Neural cell (in vitro differentiated cells): ENCODE results near the gene OTOP2. TPM values are rescaled to one million over a fixed set of nuclear protein-coding genes. Genes with fewer than 3 reads are reported as not detected.

ENCODE experiments used
- H2AFZ ChIP-seq: fragments of 200-600, 300-800 bp; sonication (generic), shearing (Covaris generic); 2 replicates; pipeline ENCODE4 v1.6.0; 2014; ENCODE audit warnings: low read depth, mild to moderate bottlenecking, antibody characterized with exemption, low read length, moderate library complexity
- H3F3A ChIP-seq: fragments of 200-600 bp; shearing (Covaris generic); 2 replicates; pipeline ENCODE4 v1.6.1; 2016; ENCODE audit warnings: mild to moderate bottlenecking, moderate library complexity, mixed read lengths, antibody characterized with exemption, low read length; ENCODE audit not compliant: insufficient read depth, poor library complexity, severe bottlenecking
- H3K27ac ChIP-seq: fragments of 200-600, 300-800 bp; sonication (generic), shearing (Covaris generic); 2 replicates; pipeline ENCODE4 v1.5.1; 2014; ENCODE audit warnings: mild to moderate bottlenecking, low read length, moderate library complexity
- H3K27me3 ChIP-seq: fragments of 300-800, 200-600 bp; sonication (generic), shearing (Covaris generic); 2 replicates; pipeline ENCODE4 v1.6.0; 2014; ENCODE audit warnings: mild to moderate bottlenecking, low read depth, low read length, moderate library complexity; ENCODE audit not compliant: insufficient read depth
- H3K36me3 ChIP-seq: fragments of 300-800, 200-600 bp; sonication (generic), shearing (Covaris generic); 2 replicates; pipeline ENCODE4 v1.5.1; 2014; ENCODE audit warnings: mild to moderate bottlenecking, antibody characterized with exemption, low read length, moderate library complexity; ENCODE audit not compliant: insufficient read depth
- H3K4me2 ChIP-seq: fragments of 300-800, 200-600 bp; sonication (generic), shearing (Covaris generic); 2 replicates; pipeline ENCODE4 v1.6.0; 2014; ENCODE audit warnings: mild to moderate bottlenecking, low read length
- H3K4me3 ChIP-seq: fragments of 300-800, 200-600 bp; sonication (generic), shearing (Covaris generic); 2 replicates; pipeline ENCODE4 v1.5.1; 2014; ENCODE audit warnings: mild to moderate bottlenecking, low read length, moderate library complexity
- H3K79me2 ChIP-seq: fragments of 200-600 bp; shearing (Covaris generic); replicated peaks from 2 replicates; pipeline ENCODE4 v1.6.0; 2014; ENCODE audit warnings: mild to moderate bottlenecking, low read length, moderate library complexity; ENCODE audit not compliant: insufficient read depth
- H3K9ac ChIP-seq: fragments of 300-800, 200-600 bp; sonication (generic), shearing (Covaris generic); 2 replicates; pipeline ENCODE4 v1.6.1; 2016; ENCODE audit warnings: mild to moderate bottlenecking, low read length, mixed read lengths
- H3K9me2 ChIP-seq: fragments of 200-600 bp; shearing (Covaris generic); 2 replicates; pipeline ENCODE4 v1.6.1; 2016; ENCODE audit warnings: mild to moderate bottlenecking, low read length, mixed read lengths; ENCODE audit not compliant: insufficient read depth
- H3K9me3 ChIP-seq: fragments of 200-600, 300-800 bp; sonication (generic), shearing (Covaris generic); 2 replicates; pipeline ENCODE4 v1.6.1; 2016; ENCODE audit warnings: mild to moderate bottlenecking, mixed run types, low read length, moderate library complexity, mixed read lengths
- H4K20me1 ChIP-seq: fragments of 200-600 bp; shearing (Covaris generic); 2 replicates; pipeline ENCODE4 v1.6.1; 2016; ENCODE audit warnings: mild to moderate bottlenecking, mixed run types; ENCODE audit not compliant: insufficient read depth
- EP300 ChIP-seq: fragments of 450-650 bp; conservative IDR thresholded peaks from 2 replicates; pipeline ENCODE4 v1.6.1; 2014; ENCODE audit warnings: antibody characterized with exemption, mild to moderate bottlenecking, moderate library complexity; ENCODE audit not compliant: poor library complexity, severe bottlenecking
- EZH2 ChIP-seq: fragments of 200-600, 300-800 bp; shearing (Covaris generic), sonication (generic); IDR thresholded peaks from 2 replicates; pipeline ENCODE4 v1.6.1; 2014; ENCODE audit warnings: antibody characterized with exemption, low read length, borderline replicate concordance, mild to moderate bottlenecking; ENCODE audit not compliant: insufficient read depth, poor library complexity, severe bottlenecking
- MXI1 ChIP-seq: fragments of 450-650 bp; conservative IDR thresholded peaks from 2 replicates; pipeline ENCODE4 v1.6.1; 2014; ENCODE audit warnings: antibody characterized with exemption, mild to moderate bottlenecking; ENCODE audit not compliant: poor library complexity, severe bottlenecking
- POLR2AphosphoS5 ChIP-seq: IDR thresholded peaks from 2 replicates; pipeline ENCODE4 v1.6.1; 2012
- RAD21 ChIP-seq: fragments of 450-650 bp; conservative IDR thresholded peaks from 2 replicates; pipeline ENCODE4 v1.6.1; 2014; ENCODE audit warnings: antibody characterized with exemption, mild to moderate bottlenecking, moderate library complexity
- SMC3 ChIP-seq: fragments of 450-650 bp; conservative IDR thresholded peaks from 2 replicates; pipeline ENCODE4 v1.6.1; 2014; ENCODE audit warnings: antibody characterized with exemption, mild to moderate bottlenecking, moderate library complexity; ENCODE audit not compliant: poor library complexity
- TAF1 ChIP-seq: IDR thresholded peaks from 2 replicates; pipeline ENCODE4 v1.6.1; 2012; ENCODE audit warnings: low read depth
- polyA plus RNA-seq: library from polyadenylated mRNA; depleted of rRNA; stranded (reverse); fragments of >200 nt; gene quantifications from 2 replicates; pipeline ENCODE4 v1.2.3, GENCODE V29; 2014
- TF ChIP-seq, protein P1 (sequence below): fragments of 450-650 bp; IDR thresholded peaks from 2 replicates; pipeline ENCODE4 v1.5.1; 2014; ENCODE audit warnings: antibody characterized with exemption, mild to moderate bottlenecking, moderate library complexity; ENCODE audit not compliant: poor library complexity, severe bottlenecking
- TF ChIP-seq, protein P2 (sequence below): IDR thresholded peaks from 2 replicates; pipeline ENCODE4 v1.6.1; 2012; ENCODE audit warnings: borderline replicate concordance

Gene OTOP2
- polyA plus RNA-seq, 1 donor from 2014 or later: not detected

DNA sequence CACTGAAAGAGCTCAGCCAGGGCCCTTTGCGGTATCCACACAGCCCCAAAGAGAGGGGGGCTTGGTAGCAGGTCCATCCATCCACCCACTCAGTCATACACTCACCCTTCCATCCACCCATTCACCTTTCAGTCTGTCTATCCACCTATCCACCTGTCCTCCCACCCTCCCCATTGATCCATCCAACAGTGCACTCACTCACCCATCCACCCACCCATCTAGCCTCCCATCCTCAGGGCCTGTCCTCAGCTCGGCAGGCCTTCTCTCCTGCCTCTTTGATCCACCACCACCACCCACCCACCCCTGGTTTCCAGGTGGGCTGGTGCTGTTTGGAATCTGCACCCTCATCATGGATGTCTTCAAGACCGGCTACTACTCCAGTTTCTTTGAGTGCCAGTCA lies 1.2 kb downstream of the OTOP2 start:
- Histone ChIP-seq H3K79me2 (no peaks in the 10 kb centered on the region), H4K20me1 (no peaks in the 10 kb centered on the region), H3K4me2 (no peak overlapping the region), H2AFZ (no peak overlapping the region), H3K9me3 (no peaks in the 10 kb centered on the region), H3K9ac (no peak overlapping the region), H3K9me2 (no peaks in the 10 kb centered on the region), H3K27me3 (peaks cover 64% of the 10 kb centered on the region), H3K36me3 (no peaks in the 10 kb centered on the region), H3K4me3 (no peak overlapping the region), H3F3A (no peaks in the 10 kb centered on the region), H3K27ac (no peak overlapping the region)
- no peak for TF ChIP-seq EP300
- TF ChIP-seq, protein P1, sequence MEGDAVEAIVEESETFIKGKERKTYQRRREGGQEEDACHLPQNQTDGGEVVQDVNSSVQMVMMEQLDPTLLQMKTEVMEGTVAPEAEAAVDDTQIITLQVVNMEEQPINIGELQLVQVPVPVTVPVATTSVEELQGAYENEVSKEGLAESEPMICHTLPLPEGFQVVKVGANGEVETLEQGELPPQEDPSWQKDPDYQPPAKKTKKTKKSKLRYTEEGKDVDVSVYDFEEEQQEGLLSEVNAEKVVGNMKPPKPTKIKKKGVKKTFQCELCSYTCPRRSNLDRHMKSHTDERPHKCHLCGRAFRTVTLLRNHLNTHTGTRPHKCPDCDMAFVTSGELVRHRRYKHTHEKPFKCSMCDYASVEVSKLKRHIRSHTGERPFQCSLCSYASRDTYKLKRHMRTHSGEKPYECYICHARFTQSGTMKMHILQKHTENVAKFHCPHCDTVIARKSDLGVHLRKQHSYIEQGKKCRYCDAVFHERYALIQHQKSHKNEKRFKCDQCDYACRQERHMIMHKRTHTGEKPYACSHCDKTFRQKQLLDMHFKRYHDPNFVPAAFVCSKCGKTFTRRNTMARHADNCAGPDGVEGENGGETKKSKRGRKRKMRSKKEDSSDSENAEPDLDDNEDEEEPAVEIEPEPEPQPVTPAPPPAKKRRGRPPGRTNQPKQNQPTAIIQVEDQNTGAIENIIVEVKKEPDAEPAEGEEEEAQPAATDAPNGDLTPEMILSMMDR: no peak
- TF ChIP-seq SMC3: no peak
- TF ChIP-seq POLR2AphosphoS5: no peak
- no peak for TF ChIP-seq MXI1
- no peak for TF ChIP-seq EZH2
- TF ChIP-seq RAD21: no peak
- TF ChIP-seq TAF1: no peak
- TF ChIP-seq, protein P2, sequence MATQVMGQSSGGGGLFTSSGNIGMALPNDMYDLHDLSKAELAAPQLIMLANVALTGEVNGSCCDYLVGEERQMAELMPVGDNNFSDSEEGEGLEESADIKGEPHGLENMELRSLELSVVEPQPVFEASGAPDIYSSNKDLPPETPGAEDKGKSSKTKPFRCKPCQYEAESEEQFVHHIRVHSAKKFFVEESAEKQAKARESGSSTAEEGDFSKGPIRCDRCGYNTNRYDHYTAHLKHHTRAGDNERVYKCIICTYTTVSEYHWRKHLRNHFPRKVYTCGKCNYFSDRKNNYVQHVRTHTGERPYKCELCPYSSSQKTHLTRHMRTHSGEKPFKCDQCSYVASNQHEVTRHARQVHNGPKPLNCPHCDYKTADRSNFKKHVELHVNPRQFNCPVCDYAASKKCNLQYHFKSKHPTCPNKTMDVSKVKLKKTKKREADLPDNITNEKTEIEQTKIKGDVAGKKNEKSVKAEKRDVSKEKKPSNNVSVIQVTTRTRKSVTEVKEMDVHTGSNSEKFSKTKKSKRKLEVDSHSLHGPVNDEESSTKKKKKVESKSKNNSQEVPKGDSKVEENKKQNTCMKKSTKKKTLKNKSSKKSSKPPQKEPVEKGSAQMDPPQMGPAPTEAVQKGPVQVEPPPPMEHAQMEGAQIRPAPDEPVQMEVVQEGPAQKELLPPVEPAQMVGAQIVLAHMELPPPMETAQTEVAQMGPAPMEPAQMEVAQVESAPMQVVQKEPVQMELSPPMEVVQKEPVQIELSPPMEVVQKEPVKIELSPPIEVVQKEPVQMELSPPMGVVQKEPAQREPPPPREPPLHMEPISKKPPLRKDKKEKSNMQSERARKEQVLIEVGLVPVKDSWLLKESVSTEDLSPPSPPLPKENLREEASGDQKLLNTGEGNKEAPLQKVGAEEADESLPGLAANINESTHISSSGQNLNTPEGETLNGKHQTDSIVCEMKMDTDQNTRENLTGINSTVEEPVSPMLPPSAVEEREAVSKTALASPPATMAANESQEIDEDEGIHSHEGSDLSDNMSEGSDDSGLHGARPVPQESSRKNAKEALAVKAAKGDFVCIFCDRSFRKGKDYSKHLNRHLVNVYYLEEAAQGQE: no peak

DNA sequence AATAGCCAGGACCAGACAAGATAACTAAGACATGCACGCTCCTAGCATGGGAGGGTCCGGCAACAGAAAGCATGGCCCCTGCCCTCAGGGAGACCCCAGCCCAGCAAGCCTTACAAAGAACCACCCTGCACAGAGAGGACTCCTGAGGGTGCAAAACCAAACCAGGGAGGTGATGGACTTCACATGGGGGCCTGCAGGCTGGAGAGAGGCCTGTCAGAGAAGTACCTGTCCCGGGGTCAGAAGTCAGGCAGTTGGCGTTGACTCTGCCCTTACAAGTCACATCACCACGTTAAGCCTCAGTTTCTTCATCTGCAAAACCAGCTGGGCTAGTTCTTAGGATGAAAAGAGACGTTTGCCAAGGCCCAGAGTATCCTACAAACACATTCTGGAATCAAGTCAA lies 4.7 kb downstream of the OTOP2 start:
- H2AFZ ChIP-seq: no peak overlapping the region
- no peak overlapping the region for H3K4me2 ChIP-seq
- TF ChIP-seq MXI1: no peak
- TF ChIP-seq EP300: no peak
- no peak for TF ChIP-seq SMC3
- TF ChIP-seq POLR2AphosphoS5: no peak
- TF ChIP-seq, protein P2: no peak
- TF ChIP-seq, protein P1: no peak
- TF ChIP-seq RAD21: no peak
- no peak for TF ChIP-seq TAF1
- no peak for TF ChIP-seq EZH2
- H3K9me3 ChIP-seq: no peaks in the 10 kb centered on the region
- H3K4me3 ChIP-seq: no peak overlapping the region
- H3K9ac ChIP-seq: no peak overlapping the region
- no peaks in the 10 kb centered on the region for H3K36me3 ChIP-seq
- H3K27ac ChIP-seq: no peak overlapping the region
- H3K27me3 ChIP-seq: peaks cover 67% of the 10 kb centered on the region
- no peaks in the 10 kb centered on the region for H3F3A ChIP-seq
- no peaks in the 10 kb centered on the region for H4K20me1 ChIP-seq
- H3K9me2 ChIP-seq: no peaks in the 10 kb centered on the region
- no peaks in the 10 kb centered on the region for H3K79me2 ChIP-seq
